Peyer's patch (tissue), 4 donors: ENCODE data around the gene SDHAF2.

Experiments used
- CTCF ChIP-seq, 6 experiments: fragments of 450-650 bp in 4 of 6; fragments of 200-600 bp in 2 of 6; sonication (generic) in 1 of 6; IDR thresholded peaks; one replicate each; pipeline ENCODE4 v1.5.1; 2017 to 2019; ENCODE audit warnings: antibody characterized with exemption in 6 of 6, mild to moderate bottlenecking in 3 of 6, moderate library complexity in 1 of 6
- POLR2A ChIP-seq, 2 donors: fragments of 450-650 bp; IDR thresholded peaks; one replicate each; pipeline ENCODE4 v1.5.1; 2017; ENCODE audit warnings: antibody characterized with exemption in 2 of 2, mild to moderate bottlenecking in 2 of 2, moderate library complexity in 2 of 2

GRCh38 chr11:61489833-61490721, 60.2 kb downstream of the SDHAF2 start:
- TF ChIP-seq CTCF (IDR thresholded peaks at IDR 0.05) (no peak), POLR2A (IDR thresholded peaks at IDR 0.05) (no peak)
